Measurements from ENCODE around the gene MANF. TPM values are rescaled to one million over a fixed set of nuclear protein-coding genes. Genes with fewer than 3 reads are reported as not detected.

Gene MANF
- total RNA-seq, 1 donor from 2014 or later = 42.2 TPM

GRCh38 chr3:51379746-51380455 is 5.2 kb upstream of the MANF start:
- no peaks in the 10 kb centered on the region for H3K36me3 ChIP-seq
- intact Hi-C loops (cut with DNase I) = no loop called here
- H3K4me3 ChIP-seq = no peak overlapping the region
- no peaks in the 10 kb centered on the region for H3K27me3 ChIP-seq
- H3K27ac ChIP-seq = no peak overlapping the region
- no peaks in the 10 kb centered on the region for H3K9me3 ChIP-seq
- TF ChIP-seq POLR2AphosphoS5 (IDR thresholded peaks at IDR 0.05; ENCODE audit: insufficient read depth in 1 of 2, low read depth in 1 of 2) (no peak), POLR2A (IDR thresholded peaks at IDR 0.05) (no peak), CTCF (IDR thresholded peaks at IDR 0.05) (no peak)
- H3K4me1 ChIP-seq = peaks cover 12% of the 10 kb centered on the region
- no peak for DNase-seq (ENCODE audit: extremely low spot score in 2 of 2)

GRCh38 chr3:51380601-51381332 is 4.3 kb upstream of the MANF start:
- TF ChIP-seq POLR2AphosphoS5 (IDR thresholded peaks at IDR 0.05; ENCODE audit: insufficient read depth in 1 of 2, low read depth in 1 of 2) (no peak), POLR2A (IDR thresholded peaks at IDR 0.05) (no peak), CTCF (IDR thresholded peaks at IDR 0.05) (no peak)
- intact Hi-C loops (cut with DNase I) = no loop called here
- Histone ChIP-seq H3K9me3 (no peaks in the 10 kb centered on the region), H3K27me3 (no peaks in the 10 kb centered on the region), H3K27ac (no peak overlapping the region), H3K4me3 (no peak overlapping the region), H3K36me3 (no peaks in the 10 kb centered on the region), H3K4me1 (peaks cover 16% of the 10 kb centered on the region)
- no peak for DNase-seq (ENCODE audit: extremely low spot score in 2 of 2)

GRCh38 chr3:51381333-51381705 is 3.8 kb upstream of the MANF start:
- Histone ChIP-seq H3K27ac (no peak overlapping the region), H3K36me3 (no peaks in the 10 kb centered on the region), H3K9me3 (no peaks in the 10 kb centered on the region), H3K4me1 (peaks cover 21% of the 10 kb centered on the region), H3K27me3 (no peaks in the 10 kb centered on the region), H3K4me3 (no peak overlapping the region)
- TF ChIP-seq POLR2A (IDR thresholded peaks at IDR 0.05) (no peak), CTCF (IDR thresholded peaks at IDR 0.05) (no peak), POLR2AphosphoS5 (IDR thresholded peaks at IDR 0.05; ENCODE audit: insufficient read depth in 1 of 2, low read depth in 1 of 2) (no peak)
- intact Hi-C loops (cut with DNase I) = no loop called here
- no peak for DNase-seq (ENCODE audit: extremely low spot score in 2 of 2)

- Histone ChIP-seq H3K27me3 (no peaks in the 10 kb centered on the region), H3K4me1 (peaks cover 30% of the 10 kb centered on the region), H3K36me3 (no peaks in the 10 kb centered on the region), H3K4me3 (no peak overlapping the region), H3K27ac (no peak overlapping the region), H3K9me3 (no peaks in the 10 kb centered on the region)
- intact Hi-C loops (cut with DNase I) = no loop called here
- DNase-seq (ENCODE audit: extremely low spot score in 2 of 2) = no peak
- TF ChIP-seq CTCF (IDR thresholded peaks at IDR 0.05) = no peak
- TF ChIP-seq POLR2A (IDR thresholded peaks at IDR 0.05) = no peak
- no peak for TF ChIP-seq POLR2AphosphoS5 (IDR thresholded peaks at IDR 0.05; ENCODE audit: insufficient read depth in 1 of 2, low read depth in 1 of 2)
These were observed 2.9 kb upstream of the MANF start for GRCh38 chr3:51382076-51382745.
